HCT116 (cell line): ENCODE results near the gene IQCN. TPM values are rescaled to one million over a fixed set of nuclear protein-coding genes. Genes with fewer than 3 reads are reported as not detected.

ENCODE experiments used
- ATAC-seq: fragments of 200-7000 bp; cut with Tn5 transposase; 2 replicates; pipeline ENCODE4 v1.9.1; 2020; ENCODE audit warnings: mild to moderate bottlenecking, moderate library complexity
- BruUV-seq: library from RNA; stranded (reverse); fragments of 400-500 nt; replicated peaks from 2 replicates; lab custom pipeline; 2021; lab: Mats Ljungman, UMichigan
- CTCF ChIA-PET: fragments of 300-600 bp; sonication (Branson Sonifier 250); formaldehyde crosslinking; loops from one replicate; lab custom pipeline; 2021; ENCODE audit warnings: antibody characterized with exemption; lab: Charles Lee
- POLR2A ChIA-PET: fragments of 300-600, 350-600 bp; sonication (Branson Sonifier 250); formaldehyde crosslinking; loops from one replicate; lab custom pipeline; 2021; ENCODE audit warnings: antibody characterized with exemption; lab: Charles Lee
- RAD21 ChIA-PET, 2 experiments: fragments of 300-600 bp; sonication (Branson Sonifier 250); formaldehyde crosslinking; loops; one replicate each; lab custom pipeline; 2023; ENCODE audit warnings: low total read pairs in 2 of 2; ENCODE audit not compliant: uncharacterized antibody in 2 of 2, unreplicated experiment in 2 of 2, low non-redundant PET in 1 of 2; lab: Charles Lee
- DNase-seq: peaks from one replicate; pipeline ENCODE4 v3.0.0-alpha.2; 2010; ENCODE audit warnings: low read depth, low spot score
- H2AFZ ChIP-seq: fragments of 200-600 bp; shearing (Covaris generic), sonication (generic); 2 replicates; pipeline ENCODE4 v1.6.1; 2017; ENCODE audit warnings: low read depth, mixed run types, mixed read lengths, antibody characterized with exemption, low read length; ENCODE audit not compliant: poor library complexity, severe bottlenecking
- H3K27ac ChIP-seq: 2 replicates; pipeline ENCODE4 v1.5.1; 2012; ENCODE audit warnings: low read depth, low read length
- H3K27me3 ChIP-seq: fragments of 200-600 bp; sonication (generic); 2 replicates; pipeline ENCODE4 v1.6.1; 2016; ENCODE audit warnings: mixed run types, low read length, mixed read lengths; ENCODE audit not compliant: insufficient read depth
- H3K36me3 ChIP-seq, 2 experiments: fragments of 200-500 bp in 1 of 2; fragments of 200-600 bp in 1 of 2; sonication (Bioruptor generic) in 1 of 2; sonication (generic) in 1 of 2; 2 replicates each; pipeline versions ENCODE4 v1.5.1 to v1.6.1; 2014 to 2016; ENCODE audit warnings: low read length in 2 of 2, inconsistent platforms in 1 of 2, mixed read lengths in 1 of 2, mixed run types in 1 of 2; ENCODE audit not compliant: insufficient read depth in 2 of 2, control insufficient read depth in 1 of 2
- H3K4me1 ChIP-seq, 2 experiments: fragments of 200-600 bp in 1 of 2; sonication (generic) in 1 of 2; 2 replicates each; pipeline versions ENCODE4 v1.5.1 to v1.6.1; 2012 to 2017; ENCODE audit warnings: low read length in 2 of 2, inconsistent platforms in 1 of 2, mild to moderate bottlenecking in 1 of 2, mixed read lengths in 1 of 2, mixed run types in 1 of 2, moderate library complexity in 1 of 2; ENCODE audit not compliant: insufficient read depth in 2 of 2, control insufficient read depth in 1 of 2
- H3K4me2 ChIP-seq: fragments of 200-600 bp; sonication (generic); 2 replicates; pipeline ENCODE4 v1.6.1; 2017; ENCODE audit warnings: mixed run types, low read length, mixed read lengths
- H3K4me3 ChIP-seq, 2 experiments: fragments of 200-600 bp in 1 of 2; sonication (generic) in 1 of 2; replicated peaks in 1 of 2; 2 replicates each; pipeline ENCODE4 v1.5.1; 2011 to 2016; ENCODE audit warnings: low read length in 2 of 2, control low read depth in 1 of 2, low read depth in 1 of 2, mild to moderate bottlenecking in 1 of 2, mixed read lengths in 1 of 2, mixed run types in 1 of 2
- H3K79me2 ChIP-seq: fragments of 200-600 bp; sonication (generic); 2 replicates; pipeline ENCODE4 v1.6.1; 2017; ENCODE audit warnings: mild to moderate bottlenecking, mixed run types, low read length, moderate library complexity, mixed read lengths; ENCODE audit not compliant: insufficient read depth
- H3K9ac ChIP-seq: fragments of 200-600 bp; sonication (generic); 2 replicates; pipeline ENCODE4 v1.6.1; 2016; ENCODE audit warnings: low read length, mixed read lengths
- H3K9me2 ChIP-seq: fragments of 200-600 bp; sonication (generic), shearing (Covaris generic); 2 replicates; pipeline ENCODE4 v1.6.1; 2017; ENCODE audit warnings: mixed run types, mild to moderate bottlenecking, moderate library complexity; ENCODE audit not compliant: insufficient read depth
- H3K9me3 ChIP-seq, 2 experiments: fragments of 200-500 bp in 1 of 2; fragments of 200-600 bp in 1 of 2; sonication (Bioruptor generic) in 1 of 2; sonication (generic) in 1 of 2; 2 replicates each; pipeline ENCODE4 v1.6.1; 2014 to 2017; ENCODE audit warnings: low read length in 2 of 2, mixed read lengths in 2 of 2, inconsistent platforms in 1 of 2, low read depth in 1 of 2, mild to moderate bottlenecking in 1 of 2, mixed run types in 1 of 2, moderate library complexity in 1 of 2; ENCODE audit not compliant: control insufficient read depth in 1 of 2, insufficient read depth in 1 of 2
- H4K20me1 ChIP-seq: fragments of 200-600 bp; sonication (generic), shearing (Covaris generic); 2 replicates; pipeline ENCODE4 v1.6.1; 2017; ENCODE audit warnings: mixed run types, mild to moderate bottlenecking, moderate library complexity; ENCODE audit not compliant: insufficient read depth
- ATF3 ChIP-seq: IDR thresholded peaks from 2 replicates; pipeline ENCODE4 v1.6.1; 2012
- CBX3 ChIP-seq: IDR thresholded peaks from 2 replicates; pipeline ENCODE4 v1.6.1; 2012; ENCODE audit warnings: low read depth
- ELF1 ChIP-seq: IDR thresholded peaks from 2 replicates; pipeline ENCODE4 v1.6.1; 2012; ENCODE audit warnings: low read depth, borderline replicate concordance
- EZH2phosphoT487 ChIP-seq: fragments of 200-600 bp; IDR thresholded peaks from 2 replicates; pipeline ENCODE4 v1.6.1; 2018; ENCODE audit warnings: antibody characterized with exemption, borderline replicate concordance
- FOSL1 ChIP-seq: IDR thresholded peaks from 2 replicates; pipeline ENCODE4 v1.6.1; 2012; ENCODE audit warnings: low read depth
- POLR2A ChIP-seq: IDR thresholded peaks from 2 replicates; pipeline ENCODE4 v1.7.0; 2011; ENCODE audit warnings: borderline replicate concordance; ENCODE audit not compliant: insufficient read depth, insufficient read length; ENCODE audit errors: extremely low read depth
- POLR2AphosphoS5 ChIP-seq: IDR thresholded peaks from 2 replicates; pipeline ENCODE4 v1.6.1; 2011; ENCODE audit warnings: mild to moderate bottlenecking, low read depth, low read length, moderate library complexity
- RAD21 ChIP-seq: IDR thresholded peaks from 2 replicates; pipeline ENCODE4 v1.6.1; 2012; ENCODE audit warnings: low read depth, mild to moderate bottlenecking
- SIN3A ChIP-seq: IDR thresholded peaks from 2 replicates; pipeline ENCODE4 v1.6.1; 2012; ENCODE audit warnings: low read depth
- SP1 ChIP-seq: IDR thresholded peaks from 2 replicates; pipeline ENCODE4 v1.6.1; 2012; ENCODE audit warnings: low read depth
- SRF ChIP-seq: IDR thresholded peaks from 2 replicates; pipeline ENCODE4 v1.6.1; 2012; ENCODE audit warnings: low read depth
- ZBTB33 ChIP-seq: IDR thresholded peaks from 2 replicates; pipeline ENCODE4 v1.6.1; 2011; ENCODE audit warnings: mild to moderate bottlenecking, low read length, moderate library complexity; ENCODE audit not compliant: insufficient replicate concordance; ENCODE audit errors: extremely low read depth
- ZFX ChIP-seq: fragments of 450-650 bp; IDR thresholded peaks from 2 replicates; pipeline ENCODE4 v1.6.1; 2017
- intact Hi-C: fragments of 100-400 bp; cut with micrococcal nuclease; formaldehyde crosslinking; loops from 2 replicates; pipeline ENCODE4 v1.10.0; 2022
- total RNA-seq: library from RNA; stranded (reverse); gene quantifications from one replicate; pipeline ENCODE4 v1.2.1, GENCODE V29; 2021; ENCODE audit not compliant: unreplicated experiment

The IQCN gene
- total RNA-seq, 1 experiment from 2014 or later: 4.8 TPM

GRCh38 chr19:18218159-18218558 is 56.1 kb downstream of the IQCN start:
- Histone ChIP-seq H3K36me3 (no peaks in the 10 kb centered on the region), H4K20me1 (no peaks in the 10 kb centered on the region), H3K27ac (no peak overlapping the region), H2AFZ (no peak overlapping the region), H3K4me3 (no peak overlapping the region), H3K9ac (no peak overlapping the region), H3K9me2 (no peaks in the 10 kb centered on the region), H3K9me3 (no peaks in the 10 kb centered on the region), H3K4me1 (peaks cover 11 to 28% of the 10 kb centered on the region in 2 experiments), H3K27me3 (no peaks in the 10 kb centered on the region), H3K79me2 (no peaks in the 10 kb centered on the region), H3K4me2 (no peak overlapping the region)
- no peak for TF ChIP-seq SRF
- TF ChIP-seq FOSL1: no peak
- TF ChIP-seq ELF1: no peak
- no peak for TF ChIP-seq ZFX
- no peak for TF ChIP-seq POLR2A
- no peak for TF ChIP-seq ZBTB33
- no peak for TF ChIP-seq RAD21
- TF ChIP-seq POLR2AphosphoS5: no peak
- no peak for TF ChIP-seq ATF3
- no peak for TF ChIP-seq EZH2phosphoT487
- no peak for TF ChIP-seq SP1
- TF ChIP-seq SIN3A: no peak
- no peak for TF ChIP-seq CBX3
- POLR2A ChIA-PET: no interaction called here
- CTCF ChIA-PET: no interaction called here
- no peak for DNase-seq
- RAD21 ChIA-PET: no interaction called here
- no peak for ATAC-seq
- intact Hi-C loops: no loop called here
- no TSS peak for BruUV-seq
